GM18505 (cell line): ENCODE results near the gene PRDM1.
A peak's percentile ranks its signal among the peaks of the same experiment; 100 is the strongest.

Source experiments
- ATAC-seq: cut with Tn5 transposase; IDR thresholded peaks from one replicate; pipeline ENCODE4 v1.9.1; 2021; ENCODE audit not compliant: unreplicated experiment
- POLR2A ChIP-seq: IDR thresholded peaks from 4 replicates; pipeline ENCODE4 v1.6.1; 2011; ENCODE audit warnings: borderline replicate concordance; ENCODE audit not compliant: insufficient read depth, insufficient read length; ENCODE audit errors: extremely low read depth

The PRDM1 gene

GRCh38 chr6:106094964-106095335 lies 8.8 kb downstream of the PRDM1 start:
- TF ChIP-seq POLR2A = no peak
- ATAC-seq = no peak

GRCh38 chr6:106097411-106098231 lies 11.5 kb downstream of the PRDM1 start:
- TF ChIP-seq POLR2A = no peak
- peak; percentile 57 for ATAC-seq

- peak; percentile 66 for TF ChIP-seq POLR2A
- ATAC-seq = peak; percentile 34
These were observed 12.5 kb downstream of the PRDM1 start for GRCh38 chr6:106098383-106099234.

GRCh38 chr6:106099235-106099537 lies 13.1 kb downstream of the PRDM1 start:
- no peak for TF ChIP-seq POLR2A
- no peak for ATAC-seq

GRCh38 chr6:106100755-106101154 lies 14.6 kb downstream of the PRDM1 start:
- no peak for TF ChIP-seq POLR2A
- no peak for ATAC-seq

GRCh38 chr6:106101466-106101865 lies 15.3 kb downstream of the PRDM1 start:
- TF ChIP-seq POLR2A = no peak
- ATAC-seq = no peak

- ATAC-seq = peak; percentile 52
- TF ChIP-seq POLR2A = no peak
These were observed 15.9 kb downstream of the PRDM1 start for GRCh38 chr6:106102034-106102433.

- no peak for TF ChIP-seq POLR2A
- ATAC-seq = no peak
These were observed 17.0 kb downstream of the PRDM1 start for GRCh38 chr6:106102967-106103727.

GRCh38 chr6:106103728-106104109 lies 17.6 kb downstream of the PRDM1 start:
- peak; percentile 47 for ATAC-seq
- peak; percentile 28 for TF ChIP-seq POLR2A

- ATAC-seq = no peak
These were observed 18.3 kb downstream of the PRDM1 start for GRCh38 chr6:106104476-106104875.

GRCh38 chr6:106104941-106105340 lies 18.8 kb downstream of the PRDM1 start:
- no peak for TF ChIP-seq POLR2A
- ATAC-seq = no peak

More at GRCh38 chr6:106104476-106104875, 18.3 kb downstream of the PRDM1 start:
- no peak for TF ChIP-seq POLR2A

- no peak for ATAC-seq
- no peak for TF ChIP-seq POLR2A
These were observed 19.4 kb downstream of the PRDM1 start for GRCh38 chr6:106105493-106105892.
